B cell (primary cell): Measurements from ENCODE around the gene TBC1D22A.

Source experiments
- CTCF ChIP-seq: fragments of 200-600 bp; IDR thresholded peaks from one replicate; pipeline ENCODE4 v1.8.0; 2022; ENCODE audit warnings: antibody characterized with exemption, mild to moderate bottlenecking
- EZH2 ChIP-seq: IDR thresholded peaks from 2 replicates; pipeline ENCODE4 v1.6.1; 2012; ENCODE audit warnings: borderline replicate concordance, low read depth, mild to moderate bottlenecking, moderate library complexity, low read length; ENCODE audit not compliant: insufficient read depth, poor library complexity, severe bottlenecking

DNA sequence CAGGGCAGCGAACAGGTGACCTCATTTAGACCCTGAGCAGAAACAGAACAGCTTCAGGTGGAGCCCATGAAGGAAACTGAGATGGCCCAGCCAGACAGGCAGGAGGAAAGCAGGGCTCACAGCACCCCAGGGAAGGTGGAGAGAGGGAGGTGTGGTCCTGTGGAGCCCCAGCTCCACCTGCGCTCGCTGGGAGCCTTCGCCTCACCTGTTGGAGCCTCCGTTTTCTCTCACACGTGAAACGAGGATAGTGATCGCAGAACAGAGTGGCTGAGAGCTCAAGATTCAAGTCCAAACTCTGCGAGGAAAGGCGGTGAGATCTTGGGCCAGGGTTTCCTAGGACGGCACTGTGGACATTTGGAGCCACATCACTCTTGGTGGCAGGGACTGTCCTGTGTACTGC is 15.8 kb upstream of the TBC1D22A start:
- TF ChIP-seq CTCF (no peak), EZH2 (no peak)
